HepG2 (cell line): ENCODE results near the gene TTK. TPM values are rescaled to one million over a fixed set of nuclear protein-coding genes. Genes with fewer than 3 reads are reported as not detected.

Experiments
- ARID2 ChIP-seq: sonication (generic); formaldehyde crosslinking; IDR thresholded peaks from 2 replicates; pipeline ENCODE4 v1.8.1; 2022; ENCODE audit warnings: mild to moderate bottlenecking, missing genetic modification reagents, borderline replicate concordance
- ATF7 ChIP-seq, 2 experiments: fragments of 450-650 bp in 1 of 2; sonication (generic) in 1 of 2; formaldehyde crosslinking in 1 of 2; IDR thresholded peaks; 2 replicates each; pipeline versions ENCODE4 v1.4.0 to v1.6.1; 2016 to 2020; ENCODE audit warnings: antibody characterized with exemption in 1 of 2, mild to moderate bottlenecking in 1 of 2, missing genetic modification reagents in 1 of 2
- E2F1 ChIP-seq: sonication (generic); formaldehyde crosslinking; IDR thresholded peaks from 2 replicates; pipeline ENCODE4 v1.5.0; 2020; ENCODE audit warnings: missing genetic modification reagents
- GRHL1 ChIP-seq: sonication (generic); formaldehyde crosslinking; conservative IDR thresholded peaks from 2 replicates; pipeline ENCODE4 v1.8.0; 2022; ENCODE audit warnings: missing genetic modification reagents
- KLF16 ChIP-seq, 2 experiments: sonication (generic) in 1 of 2; formaldehyde crosslinking in 1 of 2; IDR thresholded peaks; 2 replicates each; pipeline versions ENCODE4 v1.6.1 to v1.8.0; 2016 to 2023; ENCODE audit warnings: missing genetic modification reagents in 2 of 2, missing compliant biosample characterization in 1 of 2
- KLF6 ChIP-seq: IDR thresholded peaks from 2 replicates; pipeline ENCODE4 v1.8.0; 2016; ENCODE audit warnings: missing biosample characterization, missing genetic modification reagents
- NR3C1 ChIP-seq: sonication (generic); formaldehyde crosslinking; IDR thresholded peaks from 2 replicates; pipeline ENCODE4 v1.4.0; 2020; ENCODE audit warnings: missing genetic modification reagents
- RBM22 ChIP-seq: fragments of 200-400 bp; formaldehyde crosslinking; optimal IDR thresholded peaks from 2 replicates; pipeline ENCODE3; 2017; ENCODE audit warnings: mild to moderate bottlenecking, low read length, moderate library complexity
- RFX3 ChIP-seq: IDR thresholded peaks from 2 replicates; pipeline ENCODE4 v1.6.1; 2016; ENCODE audit warnings: missing biosample characterization, missing genetic modification reagents
- THYN1 ChIP-seq: sonication (generic); formaldehyde crosslinking; IDR thresholded peaks from 2 replicates; pipeline ENCODE4 v1.8.1; 2023; ENCODE audit warnings: low read depth, mild to moderate bottlenecking, moderate library complexity, missing genetic modification reagents, borderline replicate concordance
- ZFP91 ChIP-seq: sonication (generic); formaldehyde crosslinking; IDR thresholded peaks from 2 replicates; pipeline ENCODE4 v1.9.0; 2022; ENCODE audit warnings: missing genetic modification reagents, mild to moderate bottlenecking, borderline replicate concordance
- ZNF354B ChIP-seq: sonication (generic); formaldehyde crosslinking; IDR thresholded peaks from 2 replicates; pipeline ENCODE4 v1.8.0; 2022; ENCODE audit warnings: mild to moderate bottlenecking, missing genetic modification reagents
- ZNF761 ChIP-seq: sonication (generic); formaldehyde crosslinking; conservative IDR thresholded peaks from 2 replicates; pipeline ENCODE4 v1.4.0; 2020; ENCODE audit warnings: mild to moderate bottlenecking, missing genetic modification reagents
- ZNF780A ChIP-seq: sonication (generic); formaldehyde crosslinking; IDR thresholded peaks from 2 replicates; pipeline ENCODE4 v1.8.0; 2022; ENCODE audit warnings: mild to moderate bottlenecking, missing genetic modification reagents, moderate library complexity
- ZZZ3 ChIP-seq: sonication (generic); formaldehyde crosslinking; IDR thresholded peaks from 2 replicates; pipeline ENCODE4 v1.4.0; 2020; ENCODE audit warnings: missing genetic modification reagents, mild to moderate bottlenecking, borderline replicate concordance
- polyA plus RNA-seq, 8 experiments: library from polyadenylated mRNA; depleted of rRNA in 3 of 8; stranded (reverse) in 7 of 8; unstranded in 1 of 8; fragments of >200 nt; fragmentation: Illumina TruSeq in 4 of 8; extraction: Trizol in 4 of 8; gene quantifications; 2 replicates each; pipeline versions ENCODE4 v1.2.1 to v1.2.3, GENCODE V29; 2011 to 2016; ENCODE audit warnings: low read depth in 4 of 8, missing spikeins in 1 of 8, mixed read lengths in 1 of 8; ENCODE audit not compliant: insufficient read depth in 1 of 8
- total RNA-seq, 5 experiments: library from RNA; depleted of rRNA; stranded (reverse); fragments of >200 nt; fragmentation: Illumina TruSeq; extraction: Trizol; gene quantifications; 2 replicates each; pipeline ENCODE4 v1.2.3, GENCODE V29; 2016; ENCODE audit warnings: low read depth in 1 of 5
- TF ChIP-seq, protein P1 (sequence below): sonication (generic); formaldehyde crosslinking; IDR thresholded peaks from 2 replicates; pipeline ENCODE4 v1.8.1; 2023; ENCODE audit warnings: missing genetic modification reagents, mild to moderate bottlenecking, borderline replicate concordance
- TF ChIP-seq, protein P2 (sequence below): sonication (generic); formaldehyde crosslinking; IDR thresholded peaks from 2 replicates; pipeline ENCODE4 v1.8.1; 2023; ENCODE audit warnings: mild to moderate bottlenecking, missing genetic modification reagents
- TF ChIP-seq, protein P3 (sequence below): sonication (generic); formaldehyde crosslinking; IDR thresholded peaks from 2 replicates; pipeline ENCODE4 v1.4.0; 2020; ENCODE audit warnings: missing genetic modification reagents, mild to moderate bottlenecking, borderline replicate concordance

TTK gene
- total and polyA plus RNA-seq, 2 of the 13 experiments (the other 11 are each of a cell fraction or from before 2014, with no cell fraction given) = 8.6 to 33.2 TPM

- TF ChIP-seq, protein P1, sequence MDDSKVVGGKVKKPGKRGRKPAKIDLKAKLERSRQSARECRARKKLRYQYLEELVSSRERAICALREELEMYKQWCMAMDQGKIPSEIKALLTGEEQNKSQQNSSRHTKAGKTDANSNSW (CRISPR knock-in tag) = no peak
- TF ChIP-seq NR3C1 (CRISPR knock-in tag) (no peak), RBM22 (no peak), ZNF761 (no peak), KLF6 (no peak), GRHL1 (no peak), THYN1 (0 out of 2 replicates have a peak, but pooled peaks have one; percentile 68), ATF7 (IDR thresholded peaks at IDR 0.05) (no peak), ATF7 (CRISPR knock-in tag; IDR thresholded peaks at IDR 0.05) (no peak), ZNF780A (CRISPR knock-in tag) (no peak), E2F1 (CRISPR knock-in tag) (0 out of 2 replicates have a peak, but pooled peaks have one; percentile 44), RFX3 (CRISPR knock-in tag) (no peak), ZZZ3 (CRISPR knock-in tag) (no peak), KLF16 (CRISPR knock-in tag; IDR thresholded peaks at IDR 0.05) (peak in 1 of 2 experiments; percentile 47; a peak in 2 of 4 replicates), ZNF354B (CRISPR knock-in tag) (no peak), ARID2 (CRISPR knock-in tag) (peak; percentile 85), ZFP91 (CRISPR knock-in tag) (peak; percentile 25; the same call in 1 of the 2 replicates)
- TF ChIP-seq, protein P2, sequence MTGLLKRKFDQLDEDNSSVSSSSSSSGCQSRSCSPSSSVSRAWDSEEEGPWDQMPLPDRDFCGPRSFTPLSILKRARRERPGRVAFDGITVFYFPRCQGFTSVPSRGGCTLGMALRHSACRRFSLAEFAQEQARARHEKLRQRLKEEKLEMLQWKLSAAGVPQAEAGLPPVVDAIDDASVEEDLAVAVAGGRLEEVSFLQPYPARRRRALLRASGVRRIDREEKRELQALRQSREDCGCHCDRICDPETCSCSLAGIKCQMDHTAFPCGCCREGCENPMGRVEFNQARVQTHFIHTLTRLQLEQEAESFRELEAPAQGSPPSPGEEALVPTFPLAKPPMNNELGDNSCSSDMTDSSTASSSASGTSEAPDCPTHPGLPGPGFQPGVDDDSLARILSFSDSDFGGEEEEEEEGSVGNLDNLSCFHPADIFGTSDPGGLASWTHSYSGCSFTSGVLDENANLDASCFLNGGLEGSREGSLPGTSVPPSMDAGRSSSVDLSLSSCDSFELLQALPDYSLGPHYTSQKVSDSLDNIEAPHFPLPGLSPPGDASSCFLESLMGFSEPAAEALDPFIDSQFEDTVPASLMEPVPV (CRISPR knock-in tag) = peak; percentile 77; the same call in 1 of the 2 replicates
- TF ChIP-seq, protein P3, sequence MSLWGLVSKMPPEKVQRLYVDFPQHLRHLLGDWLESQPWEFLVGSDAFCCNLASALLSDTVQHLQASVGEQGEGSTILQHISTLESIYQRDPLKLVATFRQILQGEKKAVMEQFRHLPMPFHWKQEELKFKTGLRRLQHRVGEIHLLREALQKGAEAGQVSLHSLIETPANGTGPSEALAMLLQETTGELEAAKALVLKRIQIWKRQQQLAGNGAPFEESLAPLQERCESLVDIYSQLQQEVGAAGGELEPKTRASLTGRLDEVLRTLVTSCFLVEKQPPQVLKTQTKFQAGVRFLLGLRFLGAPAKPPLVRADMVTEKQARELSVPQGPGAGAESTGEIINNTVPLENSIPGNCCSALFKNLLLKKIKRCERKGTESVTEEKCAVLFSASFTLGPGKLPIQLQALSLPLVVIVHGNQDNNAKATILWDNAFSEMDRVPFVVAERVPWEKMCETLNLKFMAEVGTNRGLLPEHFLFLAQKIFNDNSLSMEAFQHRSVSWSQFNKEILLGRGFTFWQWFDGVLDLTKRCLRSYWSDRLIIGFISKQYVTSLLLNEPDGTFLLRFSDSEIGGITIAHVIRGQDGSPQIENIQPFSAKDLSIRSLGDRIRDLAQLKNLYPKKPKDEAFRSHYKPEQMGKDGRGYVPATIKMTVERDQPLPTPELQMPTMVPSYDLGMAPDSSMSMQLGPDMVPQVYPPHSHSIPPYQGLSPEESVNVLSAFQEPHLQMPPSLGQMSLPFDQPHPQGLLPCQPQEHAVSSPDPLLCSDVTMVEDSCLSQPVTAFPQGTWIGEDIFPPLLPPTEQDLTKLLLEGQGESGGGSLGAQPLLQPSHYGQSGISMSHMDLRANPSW (CRISPR knock-in tag) = no peak
These were observed at the start of gene TTK (continued) for GRCh38 chr6:80004173-80005072.
